HepG2 (cell line): ENCODE data around the gene OTOP1. TPM values are rescaled to one million over a fixed set of nuclear protein-coding genes. Genes with fewer than 3 reads are reported as not detected.

ENCODE experiments used
- ARID2 ChIP-seq: sonication (generic); formaldehyde crosslinking; IDR thresholded peaks from 2 replicates; pipeline ENCODE4 v1.8.1; 2022; ENCODE audit warnings: mild to moderate bottlenecking, missing genetic modification reagents, borderline replicate concordance
- BHLHE40 ChIP-seq: IDR thresholded peaks from 2 replicates; pipeline ENCODE4 v1.6.1; 2011; ENCODE audit warnings: low read length, improper control_type of control experiment
- BRF2 ChIP-seq: sonication (generic); formaldehyde crosslinking; IDR thresholded peaks from 2 replicates; pipeline ENCODE4 v1.8.1; 2022; ENCODE audit warnings: mild to moderate bottlenecking, missing genetic modification reagents
- CERS6 ChIP-seq: sonication (generic); formaldehyde crosslinking; IDR thresholded peaks from 2 replicates; pipeline ENCODE4 v1.5.0; 2020; ENCODE audit warnings: missing genetic modification reagents
- CHD2 ChIP-seq: IDR thresholded peaks from 2 replicates; pipeline ENCODE4 v1.6.1; 2011; ENCODE audit warnings: low read depth, low read length, improper control_type of control experiment
- DNMT3B ChIP-seq: conservative IDR thresholded peaks from 2 replicates; pipeline ENCODE4 v1.6.1; 2016; ENCODE audit warnings: missing biosample characterization, control low read depth
- MTF2 ChIP-seq: sonication (generic); formaldehyde crosslinking; IDR thresholded peaks from 2 replicates; pipeline ENCODE4 v1.5.0; 2020; ENCODE audit warnings: missing genetic modification reagents, borderline replicate concordance
- NFIB ChIP-seq: sonication (generic); formaldehyde crosslinking; IDR thresholded peaks from 2 replicates; pipeline ENCODE4 v1.9.0; 2021; ENCODE audit warnings: missing genetic modification reagents, mild to moderate bottlenecking, borderline replicate concordance
- NFKBIZ ChIP-seq: IDR thresholded peaks from 2 replicates; pipeline ENCODE4 v1.6.1; 2018; ENCODE audit warnings: missing genetic modification reagents, missing compliant biosample characterization
- NR2F6 ChIP-seq, 2 experiments: IDR thresholded peaks; 2 replicates each; pipeline ENCODE4 v1.6.1; 2016; ENCODE audit warnings: antibody characterized with exemption in 1 of 2, mild to moderate bottlenecking in 1 of 2
- PAWR ChIP-seq: sonication (generic); formaldehyde crosslinking; IDR thresholded peaks from 2 replicates; pipeline ENCODE4 v1.4.0; 2020; ENCODE audit warnings: missing genetic modification reagents, mild to moderate bottlenecking, borderline replicate concordance
- PRMT3 ChIP-seq: sonication (generic); formaldehyde crosslinking; IDR thresholded peaks from 2 replicates; pipeline ENCODE4 v1.8.1; 2022; ENCODE audit warnings: low read depth, mild to moderate bottlenecking, moderate library complexity, missing genetic modification reagents, borderline replicate concordance
- TEAD2 ChIP-seq: sonication (generic); formaldehyde crosslinking; IDR thresholded peaks from 2 replicates; pipeline ENCODE4 v1.9.0; 2021; ENCODE audit warnings: missing genetic modification reagents
- TOPORS ChIP-seq: sonication (generic); formaldehyde crosslinking; IDR thresholded peaks from 2 replicates; pipeline ENCODE4 v1.8.0; 2023; ENCODE audit warnings: mild to moderate bottlenecking, missing genetic modification reagents
- ZFX ChIP-seq: sonication (generic); formaldehyde crosslinking; IDR thresholded peaks from 2 replicates; pipeline ENCODE4 v1.4.0; 2020; ENCODE audit warnings: mild to moderate bottlenecking, low read depth, missing genetic modification reagents, moderate library complexity
- ZFY ChIP-seq: sonication (generic); formaldehyde crosslinking; IDR thresholded peaks from 2 replicates; pipeline ENCODE4 v1.4.0; 2020; ENCODE audit warnings: missing genetic modification reagents
- ZKSCAN5 ChIP-seq: sonication (generic); formaldehyde crosslinking; IDR thresholded peaks from 2 replicates; pipeline ENCODE4 v1.5.1; 2020; ENCODE audit warnings: mild to moderate bottlenecking, missing genetic modification reagents
- ZNF180 ChIP-seq: sonication (generic); formaldehyde crosslinking; IDR thresholded peaks from 2 replicates; pipeline ENCODE4 v1.4.0; 2020; ENCODE audit warnings: low read depth, missing genetic modification reagents, borderline replicate concordance
- ZNF232 ChIP-seq: sonication (generic); formaldehyde crosslinking; IDR thresholded peaks from 2 replicates; pipeline ENCODE4 v1.4.0; 2020; ENCODE audit warnings: missing genetic modification reagents, borderline replicate concordance
- ZNF235 ChIP-seq: sonication (generic); formaldehyde crosslinking; IDR thresholded peaks from 2 replicates; pipeline ENCODE4 v1.8.1; 2023; ENCODE audit warnings: mild to moderate bottlenecking, missing genetic modification reagents, borderline replicate concordance
- ZNF274 ChIP-seq: sonication (generic); formaldehyde crosslinking; IDR thresholded peaks from 2 replicates; pipeline ENCODE4 v1.5.1; 2020; ENCODE audit warnings: mild to moderate bottlenecking, missing genetic modification reagents
- ZNF430 ChIP-seq: sonication (generic); formaldehyde crosslinking; IDR thresholded peaks from 2 replicates; pipeline ENCODE4 v1.9.0; 2021; ENCODE audit warnings: mild to moderate bottlenecking, missing genetic modification reagents
- ZNF44 ChIP-seq: sonication (generic); formaldehyde crosslinking; IDR thresholded peaks from 2 replicates; pipeline ENCODE4 v1.5.1; 2020; ENCODE audit warnings: mild to moderate bottlenecking, missing genetic modification reagents
- ZNF576 ChIP-seq: sonication (generic); formaldehyde crosslinking; IDR thresholded peaks from 2 replicates; pipeline ENCODE4 v1.4.0; 2020; ENCODE audit warnings: mild to moderate bottlenecking, missing genetic modification reagents
- ZNF598 ChIP-seq: sonication (generic); formaldehyde crosslinking; IDR thresholded peaks from 2 replicates; pipeline ENCODE4 v1.5.1; 2020; ENCODE audit warnings: mild to moderate bottlenecking, missing genetic modification reagents, borderline replicate concordance
- ZNF616 ChIP-seq: sonication (generic); formaldehyde crosslinking; IDR thresholded peaks from 2 replicates; pipeline ENCODE4 v1.5.0; 2020; ENCODE audit warnings: low read depth, mild to moderate bottlenecking, missing genetic modification reagents
- ZNF709 ChIP-seq: sonication (generic); formaldehyde crosslinking; IDR thresholded peaks from 2 replicates; pipeline ENCODE4 v1.5.0; 2020; ENCODE audit warnings: mild to moderate bottlenecking, missing genetic modification reagents
- ZNF724P ChIP-seq: sonication (generic); formaldehyde crosslinking; IDR thresholded peaks from 2 replicates; pipeline ENCODE4 v1.8.0; 2022; ENCODE audit warnings: missing genetic modification reagents, borderline replicate concordance
- ZNF746 ChIP-seq: sonication (generic); formaldehyde crosslinking; IDR thresholded peaks from 2 replicates; pipeline ENCODE4 v1.8.0; 2022; ENCODE audit warnings: mild to moderate bottlenecking, missing genetic modification reagents
- ZNF839 ChIP-seq: sonication (generic); formaldehyde crosslinking; IDR thresholded peaks from 2 replicates; pipeline ENCODE4 v1.4.0; 2020; ENCODE audit warnings: missing genetic modification reagents, mild to moderate bottlenecking, borderline replicate concordance
- polyA plus RNA-seq, 8 experiments: library from polyadenylated mRNA; depleted of rRNA in 3 of 8; stranded (reverse) in 7 of 8; unstranded in 1 of 8; fragments of >200 nt; fragmentation: Illumina TruSeq in 4 of 8; extraction: Trizol in 4 of 8; gene quantifications; 2 replicates each; pipeline versions ENCODE4 v1.2.1 to v1.2.3, GENCODE V29; 2011 to 2016; ENCODE audit warnings: low read depth in 4 of 8, missing spikeins in 1 of 8, mixed read lengths in 1 of 8; ENCODE audit not compliant: insufficient read depth in 1 of 8
- total RNA-seq, 5 experiments: library from RNA; depleted of rRNA; stranded (reverse); fragments of >200 nt; fragmentation: Illumina TruSeq; extraction: Trizol; gene quantifications; 2 replicates each; pipeline ENCODE4 v1.2.3, GENCODE V29; 2016; ENCODE audit warnings: low read depth in 1 of 5

OTOP1 gene
- total and polyA plus RNA-seq, 2 of the 13 experiments (the other 11 are each of a cell fraction or from before 2014, with no cell fraction given) = not detected

GRCh38 chr4:4182835-4183568 is 43.7 kb downstream of the OTOP1 start (continued):
- no peak for TF ChIP-seq TEAD2 (CRISPR knock-in tag)
- no peak for TF ChIP-seq ZKSCAN5 (CRISPR knock-in tag)
- no peak for TF ChIP-seq ZNF724P (CRISPR knock-in tag)
- TF ChIP-seq ZNF616 (CRISPR knock-in tag) = no peak
- no peak for TF ChIP-seq MTF2
- no peak for TF ChIP-seq ZNF232
- no peak for TF ChIP-seq DNMT3B
- TF ChIP-seq ZNF430 (CRISPR knock-in tag) = no peak
- no peak for TF ChIP-seq ZNF180 (CRISPR knock-in tag)
- no peak for TF ChIP-seq ARID2
- no peak for TF ChIP-seq NFIB
- TF ChIP-seq PRMT3 (CRISPR knock-in tag) = no peak
- no peak for TF ChIP-seq ZNF235
- 0 out of 2 replicates have a peak, but pooled peaks have one; percentile 47 for TF ChIP-seq BRF2 (CRISPR knock-in tag)
- no peak; the same call in 1 of the 2 replicates for TF ChIP-seq ZNF839 (CRISPR knock-in tag)
- no peak for TF ChIP-seq ZNF746 (CRISPR knock-in tag)
- no peak for TF ChIP-seq ZNF709 (CRISPR knock-in tag)
- TF ChIP-seq CERS6 (CRISPR knock-in tag) = no peak
- TF ChIP-seq BHLHE40 = no peak
- TF ChIP-seq ZNF598 (CRISPR knock-in tag) = no peak
- no peak for TF ChIP-seq ZFX (CRISPR knock-in tag)
- TF ChIP-seq ZNF274 (CRISPR knock-in tag) = no peak
- no peak for TF ChIP-seq PAWR
- no peak for TF ChIP-seq NFKBIZ
- no peak for TF ChIP-seq ZFY (CRISPR knock-in tag)
- no peak for TF ChIP-seq ZNF576
- TF ChIP-seq TOPORS = no peak
- peak; percentile 55; the same call in 1 of the 2 replicates for TF ChIP-seq ZNF44 (CRISPR knock-in tag)
- no peak for TF ChIP-seq CHD2
- 0 out of 2 replicates have a peak, but pooled peaks have one; percentile 27 for TF ChIP-seq NR2F6 (IDR thresholded peaks at IDR 0.05)
- TF ChIP-seq NR2F6 (CRISPR knock-in tag; IDR thresholded peaks at IDR 0.05) = peak; percentile 49; the same call in 1 of the 2 replicates
